ENCODE measurements around the gene GNL1.

- no peak for TF ChIP-seq POLR2AphosphoS5 (IDR thresholded peaks at IDR 0.05; ENCODE audit: low read depth, low read length)
- TF ChIP-seq POLR2A (IDR thresholded peaks at IDR 0.05; ENCODE audit: low read depth, low read length): no peak
- no peak for TF ChIP-seq TAF1 (IDR thresholded peaks at IDR 0.05; ENCODE audit: borderline replicate concordance, low read depth, low read length)
Observed at GRCh38 chr6:30557683-30557981, 1.3 kb upstream of the GNL1 start.

Data from GM12892 (cell line).